ENCODE results near the gene ANKRD28.

GRCh38 chr3:15632212-15632580, 165.6 kb downstream of the ANKRD28 start:
- TF ChIP-seq CTCF (IDR thresholded peaks at IDR 0.05) (no peak), POLR2A (IDR thresholded peaks at IDR 0.05) (no peak)

Data from breast epithelium (tissue), 3 donors.